PC-9 (cell line): ENCODE data around the gene HNF1A. TPM values are rescaled to one million over a fixed set of nuclear protein-coding genes. Genes with fewer than 3 reads are reported as not detected.

ENCODE experiments used
- BruUV-seq: library from RNA; stranded (reverse); fragments of 400-500 nt; replicated peaks from 2 replicates; lab custom pipeline; 2021; lab: Mats Ljungman, UMichigan
- CTCF ChIA-PET: fragments of 300-600 bp; sonication (Branson Sonifier 250); formaldehyde crosslinking; loops from one replicate; lab custom pipeline; 2022; ENCODE audit warnings: antibody characterized with exemption; lab: Charles Lee
- POLR2A ChIA-PET: fragments of 300-600 bp; sonication (Branson Sonifier 250); formaldehyde crosslinking; loops from one replicate; lab custom pipeline; 2022; ENCODE audit warnings: antibody characterized with exemption; ENCODE audit not compliant: unreplicated experiment; lab: Charles Lee
- DNase-seq, 2 experiments: peaks; one replicate each; pipeline versions ENCODE4 v3.0.0 to v3.0.0-alpha.2; 2015 to 2022; ENCODE audit warnings: mixed read lengths in 1 of 2
- H2AFZ ChIP-seq: fragments of 200-600 bp; sonication (generic); 2 replicates; pipeline ENCODE4 v1.8.1; 2017; ENCODE audit warnings: antibody characterized with exemption
- H3F3A ChIP-seq: fragments of 200-600 bp; sonication (generic); 2 replicates; pipeline ENCODE4 v1.8.1; 2017; ENCODE audit warnings: antibody characterized with exemption, mild to moderate bottlenecking, low read depth; ENCODE audit not compliant: insufficient read depth
- H3K27ac ChIP-seq: fragments of 200-600 bp; sonication (generic); 2 replicates; pipeline ENCODE4 v1.6.1; 2016; ENCODE audit warnings: mixed run types
- H3K27me3 ChIP-seq: fragments of 200-600 bp; sonication (generic); 2 replicates; pipeline ENCODE4 v1.6.1; 2016; ENCODE audit warnings: low read depth, mixed run types; ENCODE audit not compliant: insufficient read depth
- H3K36me3 ChIP-seq: fragments of 200-600 bp; sonication (generic); 2 replicates; pipeline ENCODE4 v1.6.1; 2016; ENCODE audit warnings: low read depth, mixed run types
- H3K4me1 ChIP-seq: fragments of 200-600 bp; sonication (generic); replicated peaks from 2 replicates; pipeline ENCODE4 v1.6.1; 2016; ENCODE audit warnings: mixed run types; ENCODE audit not compliant: insufficient read depth
- H3K4me2 ChIP-seq: fragments of 200-600 bp; sonication (generic); 2 replicates; pipeline ENCODE4 v1.6.1; 2017; ENCODE audit warnings: mixed run types
- H3K4me3 ChIP-seq: fragments of 200-600 bp; sonication (generic); 2 replicates; pipeline ENCODE4 v1.6.1; 2016; ENCODE audit warnings: mixed run types
- H3K79me2 ChIP-seq: fragments of 200-600 bp; sonication (generic); 2 replicates; pipeline ENCODE4 v1.6.1; 2017; ENCODE audit warnings: low read depth, mixed run types
- H3K9me2 ChIP-seq: fragments of 200-600 bp; sonication (generic); 2 replicates; pipeline ENCODE4 v1.8.1; 2017; ENCODE audit warnings: mild to moderate bottlenecking; ENCODE audit not compliant: insufficient read depth
- H3K9me3 ChIP-seq: fragments of 200-600 bp; sonication (generic); 2 replicates; pipeline ENCODE4 v1.8.1; 2016; ENCODE audit warnings: low read depth; ENCODE audit not compliant: insufficient read depth
- H4K20me1 ChIP-seq: fragments of 200-600 bp; sonication (generic); 2 replicates; pipeline ENCODE4 v1.8.1; 2017; ENCODE audit not compliant: insufficient read depth
- EZH2 ChIP-seq: fragments of 200-600 bp; sonication (generic); IDR thresholded peaks from 2 replicates; pipeline ENCODE4 v1.8.0; 2017; ENCODE audit warnings: antibody characterized with exemption, low read depth
- intact Hi-C: fragments of 100-400 bp; cut with micrococcal nuclease; formaldehyde crosslinking; loops from one replicate; pipeline ENCODE4 v1.10.0; 2022; ENCODE audit not compliant: unreplicated experiment
- total RNA-seq: library from RNA; stranded (reverse); gene quantifications from 2 replicates; pipeline ENCODE4 v1.2.3, GENCODE V29; 2021
- TF ChIP-seq, protein P1 (sequence below): fragments of 200-600 bp; sonication (generic); conservative IDR thresholded peaks from 2 replicates; pipeline ENCODE4 v1.6.1; 2017; ENCODE audit warnings: mixed run types, antibody characterized with exemption, mild to moderate bottlenecking, moderate library complexity

HNF1A gene
- total RNA-seq, 1 experiment from 2014 or later: not detected

DNA sequence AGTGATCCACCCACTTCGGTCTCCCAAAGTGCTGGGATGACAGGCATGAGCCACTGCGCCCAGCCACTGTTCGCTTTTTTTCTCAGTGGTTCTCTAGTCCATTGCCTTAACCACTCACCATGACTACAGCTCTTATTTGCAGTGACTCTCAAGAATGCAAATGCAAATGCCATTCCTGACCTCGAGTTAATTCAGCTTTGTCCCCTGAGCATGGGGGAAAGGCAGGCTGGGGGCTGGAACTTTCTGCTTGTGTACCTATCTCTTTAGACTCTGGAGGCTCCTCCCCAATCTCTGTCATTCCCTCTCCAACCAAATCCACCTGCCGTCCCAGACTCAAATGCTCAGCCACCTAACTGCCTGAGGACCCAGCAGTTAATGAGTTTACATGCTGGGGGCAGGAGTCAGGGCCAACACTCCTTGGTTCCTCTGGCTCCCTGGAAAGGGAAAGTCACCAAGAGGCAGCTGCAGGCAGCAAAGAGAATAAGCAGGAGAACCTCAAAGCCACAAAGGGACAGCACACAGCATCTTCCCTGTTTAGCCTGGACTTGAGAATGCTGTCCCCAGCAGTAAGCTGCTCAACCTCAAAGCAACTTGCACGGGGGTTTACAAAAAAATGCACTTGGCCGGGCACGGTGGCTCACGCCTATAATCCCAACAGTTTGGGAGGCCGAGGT, 5.3 kb upstream of the HNF1A start:
- H4K20me1 ChIP-seq: no peaks in the 10 kb centered on the region
- ChIA-PET POLR2A (interaction anchor here (0.5 to 0.6 kb wide), 2 partner anchors 202 to 392 kb away, joined by 3 to 5 read pairs; partner anchors contain the start of gene POP5), CTCF (interaction anchor here (1.1 kb wide), 1 partner anchor 392 kb away, joined by 3 read pairs; the partner anchor contains the start of gene POP5)
- H3K27ac ChIP-seq: no peak overlapping the region
- TF ChIP-seq EZH2: no peak
- TF ChIP-seq, protein P1, sequence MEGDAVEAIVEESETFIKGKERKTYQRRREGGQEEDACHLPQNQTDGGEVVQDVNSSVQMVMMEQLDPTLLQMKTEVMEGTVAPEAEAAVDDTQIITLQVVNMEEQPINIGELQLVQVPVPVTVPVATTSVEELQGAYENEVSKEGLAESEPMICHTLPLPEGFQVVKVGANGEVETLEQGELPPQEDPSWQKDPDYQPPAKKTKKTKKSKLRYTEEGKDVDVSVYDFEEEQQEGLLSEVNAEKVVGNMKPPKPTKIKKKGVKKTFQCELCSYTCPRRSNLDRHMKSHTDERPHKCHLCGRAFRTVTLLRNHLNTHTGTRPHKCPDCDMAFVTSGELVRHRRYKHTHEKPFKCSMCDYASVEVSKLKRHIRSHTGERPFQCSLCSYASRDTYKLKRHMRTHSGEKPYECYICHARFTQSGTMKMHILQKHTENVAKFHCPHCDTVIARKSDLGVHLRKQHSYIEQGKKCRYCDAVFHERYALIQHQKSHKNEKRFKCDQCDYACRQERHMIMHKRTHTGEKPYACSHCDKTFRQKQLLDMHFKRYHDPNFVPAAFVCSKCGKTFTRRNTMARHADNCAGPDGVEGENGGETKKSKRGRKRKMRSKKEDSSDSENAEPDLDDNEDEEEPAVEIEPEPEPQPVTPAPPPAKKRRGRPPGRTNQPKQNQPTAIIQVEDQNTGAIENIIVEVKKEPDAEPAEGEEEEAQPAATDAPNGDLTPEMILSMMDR: no peak
- no TSS peak for BruUV-seq
- no peak overlapping the region for H2AFZ ChIP-seq
- no peaks in the 10 kb centered on the region for H3K4me1 ChIP-seq
- H3K36me3 ChIP-seq: no peaks in the 10 kb centered on the region
- DNase-seq: peak; percentile 20 to 52
- H3K27me3 ChIP-seq: no peaks in the 10 kb centered on the region
- H3F3A ChIP-seq: no peaks in the 10 kb centered on the region
- intact Hi-C loops: loop anchor here (5.0 kb wide), 4 partner anchors 196 to 391 kb away; partner anchors contain the start of genes POP5 and UNC119B
- no peak overlapping the region for H3K4me3 ChIP-seq
- H3K79me2 ChIP-seq: no peaks in the 10 kb centered on the region
- 0 out of 2 replicates have a peak overlapping the region, but pooled peaks have one; percentile 17 for H3K4me2 ChIP-seq
- no peaks in the 10 kb centered on the region for H3K9me3 ChIP-seq
- no peaks in the 10 kb centered on the region for H3K9me2 ChIP-seq

DNA sequence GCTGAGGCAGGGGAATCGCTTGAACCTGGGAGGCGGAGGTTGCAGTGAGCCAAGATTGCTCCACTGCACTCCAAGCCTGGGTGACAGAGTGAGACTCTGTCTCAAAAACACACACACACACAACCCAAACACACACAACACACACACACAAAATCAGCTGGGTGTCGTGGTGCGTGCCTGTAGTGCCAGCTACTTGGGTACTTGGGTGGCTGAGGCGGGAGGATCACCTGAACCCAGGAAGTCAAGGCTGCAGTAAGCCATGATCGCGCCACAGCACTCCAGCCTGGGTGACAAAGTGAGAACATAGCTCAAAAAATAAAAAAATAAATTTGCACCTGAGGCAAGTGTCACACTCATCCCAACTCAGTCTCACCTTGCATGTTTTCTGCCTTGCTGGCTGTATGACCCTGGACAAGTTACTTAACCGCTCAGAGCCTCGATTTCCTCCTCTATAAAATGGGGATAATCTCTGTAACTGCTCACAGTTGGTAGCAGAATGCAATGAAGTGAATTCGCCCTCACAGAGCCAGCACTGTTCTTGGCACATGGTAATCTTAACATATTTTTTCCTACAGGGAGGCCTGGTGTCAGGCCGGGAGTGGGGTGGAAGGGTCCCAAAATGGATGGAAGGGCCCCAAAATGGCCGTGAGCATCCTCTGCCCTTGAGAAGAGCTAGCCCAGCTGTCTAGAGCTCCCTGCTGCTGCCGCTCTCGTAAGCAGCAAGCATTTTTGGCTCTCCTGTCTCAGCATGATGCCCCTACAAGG, 630 bp upstream of the HNF1A start:
- H3K9me2 ChIP-seq: no peaks in the 10 kb centered on the region
- no peaks in the 10 kb centered on the region for H3K27me3 ChIP-seq
- no peaks in the 10 kb centered on the region for H3K36me3 ChIP-seq
- no peaks in the 10 kb centered on the region for H3F3A ChIP-seq
- no peaks in the 10 kb centered on the region for H3K9me3 ChIP-seq
- H3K27ac ChIP-seq: no peak overlapping the region
- ChIA-PET CTCF (interaction anchor here (0.6 kb wide), 1 partner anchor 776 kb away, joined by 5 read pairs; no protein-coding TSS in a partner anchor), POLR2A (no interaction called here)
- no peaks in the 10 kb centered on the region for H4K20me1 ChIP-seq
- H3K4me1 ChIP-seq: no peaks in the 10 kb centered on the region
- BruUV-seq: no TSS peak
- TF ChIP-seq, protein P1: no peak
- TF ChIP-seq EZH2: no peak
- H3K4me3 ChIP-seq: no peak overlapping the region
- intact Hi-C loops: no loop called here
- H2AFZ ChIP-seq: no peak overlapping the region
- H3K4me2 ChIP-seq: no peak overlapping the region
- no peaks in the 10 kb centered on the region for H3K79me2 ChIP-seq
- DNase-seq: no peak

DNA sequence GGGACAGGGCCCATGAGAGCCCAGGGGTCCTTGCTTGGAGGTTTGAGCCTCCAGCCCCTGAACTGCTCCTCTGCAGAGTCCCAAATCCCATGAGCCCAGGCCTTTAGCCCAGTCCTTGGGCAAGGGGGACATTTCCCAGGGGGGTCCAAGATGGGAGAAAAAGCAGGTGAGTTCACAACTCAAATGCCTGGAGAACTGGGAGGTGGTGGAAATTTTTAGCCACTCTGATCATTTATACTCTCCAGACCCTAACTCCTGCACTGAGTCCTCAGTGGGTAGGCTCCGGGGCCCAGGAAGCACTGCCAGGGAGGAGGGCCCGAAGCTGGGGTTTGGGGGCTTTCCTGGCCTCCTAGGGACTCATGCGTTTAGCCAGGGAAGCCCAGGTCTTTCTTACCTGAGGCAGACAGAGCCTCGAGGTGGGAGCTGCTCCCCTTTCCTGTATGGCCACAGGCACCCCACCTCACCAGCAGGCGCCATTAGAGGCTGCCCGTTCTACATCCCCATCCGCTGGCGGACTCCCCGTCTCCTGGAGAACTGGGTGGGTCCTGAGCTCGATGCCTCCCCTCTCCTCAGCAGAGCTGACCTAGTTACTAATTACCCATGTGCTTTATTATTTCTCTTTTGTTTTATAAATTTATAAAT, 998 bp downstream of the HNF1A start:
- no peaks in the 10 kb centered on the region for H3K4me1 ChIP-seq
- H3K27ac ChIP-seq: no peak overlapping the region
- POLR2A ChIA-PET: no interaction called here
- CTCF ChIA-PET: no interaction called here
- H3K4me2 ChIP-seq: no peak overlapping the region
- no peak overlapping the region for H2AFZ ChIP-seq
- no peaks in the 10 kb centered on the region for H3F3A ChIP-seq
- H3K9me2 ChIP-seq: no peaks in the 10 kb centered on the region
- no peaks in the 10 kb centered on the region for H3K27me3 ChIP-seq
- H3K9me3 ChIP-seq: no peaks in the 10 kb centered on the region
- no peaks in the 10 kb centered on the region for H3K79me2 ChIP-seq
- intact Hi-C loops: no loop called here
- BruUV-seq: no TSS peak
- no peaks in the 10 kb centered on the region for H3K36me3 ChIP-seq
- no peak for DNase-seq
- H3K4me3 ChIP-seq: no peak overlapping the region
- no peak for TF ChIP-seq EZH2
- TF ChIP-seq, protein P1: no peak
- no peaks in the 10 kb centered on the region for H4K20me1 ChIP-seq
